Trophoblast cell (in vitro differentiated cells and primary cell): ENCODE measurements around the gene MRPL52.
A peak's percentile ranks its signal among the peaks of the same experiment; 100 is the strongest.

Experiments
- DNase-seq, 2 donors: peaks; one replicate each; pipeline ENCODE4 v3.0.0-alpha.2; 2016
- H2AFZ ChIP-seq: 2 replicates; pipeline ENCODE4 v1.6.1; 2013; ENCODE audit warnings: low read length, moderate library complexity, mild to moderate bottlenecking; ENCODE audit not compliant: insufficient read depth, poor library complexity
- H2AK5ac ChIP-seq: 2 replicates; pipeline ENCODE4 v1.6.1; 2013; ENCODE audit warnings: mild to moderate bottlenecking, low read length
- H2BK120ac ChIP-seq: 2 replicates; pipeline ENCODE4 v1.6.1; 2013; ENCODE audit warnings: low read length, mild to moderate bottlenecking, moderate library complexity; ENCODE audit not compliant: insufficient read depth, poor library complexity
- H2BK12ac ChIP-seq: 2 replicates; pipeline ENCODE4 v1.6.1; 2013; ENCODE audit warnings: mild to moderate bottlenecking, low read length, moderate library complexity
- H2BK5ac ChIP-seq: 2 replicates; pipeline ENCODE4 v1.6.1; 2013; ENCODE audit warnings: low read length, low read depth, moderate library complexity, mild to moderate bottlenecking; ENCODE audit not compliant: poor library complexity
- H3K14ac ChIP-seq: 2 replicates; pipeline ENCODE4 v1.6.1; 2013; ENCODE audit warnings: mild to moderate bottlenecking, low read length
- H3K18ac ChIP-seq: 2 replicates; pipeline ENCODE4 v1.6.1; 2013; ENCODE audit warnings: mild to moderate bottlenecking, low read length
- H3K23ac ChIP-seq: 2 replicates; pipeline ENCODE4 v1.6.1; 2013; ENCODE audit warnings: low read length
- H3K27ac ChIP-seq: 2 replicates; pipeline ENCODE4 v1.5.1; 2013; ENCODE audit warnings: low read depth, mild to moderate bottlenecking, inconsistent platforms, low read length, moderate library complexity
- H3K27me3 ChIP-seq: 2 replicates; pipeline ENCODE4 v1.6.1; 2013; ENCODE audit warnings: inconsistent platforms, mild to moderate bottlenecking, low read length, moderate library complexity; ENCODE audit not compliant: insufficient read depth
- H3K36me3 ChIP-seq, 2 experiments: 1 replicate in 1 of 2; 2 replicates in 1 of 2; pipeline ENCODE4 v1.6.1; 2013; ENCODE audit warnings: low read length in 2 of 2, mild to moderate bottlenecking in 2 of 2, moderate library complexity in 1 of 2; ENCODE audit not compliant: insufficient read depth in 2 of 2, control insufficient read depth in 1 of 2
- H3K4ac ChIP-seq: 2 replicates; pipeline ENCODE4 v1.6.1; 2013; ENCODE audit warnings: low read depth, mild to moderate bottlenecking, low read length, moderate library complexity
- H3K4me1 ChIP-seq, 2 experiments: 1 replicate in 1 of 2; 2 replicates in 1 of 2; pipeline ENCODE4 v1.6.1; 2013; ENCODE audit warnings: low read length in 2 of 2, mild to moderate bottlenecking in 2 of 2, moderate library complexity in 1 of 2; ENCODE audit not compliant: insufficient read depth in 2 of 2, control insufficient read depth in 1 of 2
- H3K4me2 ChIP-seq: 2 replicates; pipeline ENCODE4 v1.6.1; 2013; ENCODE audit warnings: inconsistent platforms, mild to moderate bottlenecking, low read length, moderate library complexity
- H3K4me3 ChIP-seq: 2 replicates; pipeline ENCODE4 v1.5.1; 2013; ENCODE audit warnings: mild to moderate bottlenecking, low read depth, low read length, inconsistent platforms
- H3K79me1 ChIP-seq: one replicate; pipeline ENCODE4 v1.6.1; 2013; ENCODE audit warnings: low read length
- H3K79me2 ChIP-seq: 2 replicates; pipeline ENCODE4 v1.6.1; 2013; ENCODE audit warnings: low read length, mild to moderate bottlenecking; ENCODE audit not compliant: control insufficient read depth, insufficient read depth, poor library complexity
- H3K9ac ChIP-seq: 2 replicates; pipeline ENCODE4 v1.6.1; 2013; ENCODE audit warnings: mild to moderate bottlenecking, low read length
- H3K9me3 ChIP-seq: 2 replicates; pipeline ENCODE4 v1.6.1; 2013; ENCODE audit warnings: low read depth, mild to moderate bottlenecking, control low read depth, inconsistent platforms, low read length; ENCODE audit not compliant: insufficient read depth
- H4K12ac ChIP-seq: 2 replicates; pipeline ENCODE4 v1.6.1; 2013; ENCODE audit warnings: low read depth, mild to moderate bottlenecking, low read length, moderate library complexity
- H4K8ac ChIP-seq: 2 replicates; pipeline ENCODE4 v1.6.1; 2013; ENCODE audit warnings: low read depth, mild to moderate bottlenecking, low read length, moderate library complexity
- H4K91ac ChIP-seq: one replicate; pipeline ENCODE4 v1.6.1; 2013; ENCODE audit warnings: low read depth, mild to moderate bottlenecking, low read length, moderate library complexity
- WGBS: extraction: QIAGEN DNeasy Blood & Tissue Kit; methylation state at CpG from one replicate; pipeline ENCODE4 v1.1.7; 2013; ENCODE audit warnings: missing lambda C conversion rate; ENCODE audit not compliant: insufficient read length, insufficient coverage; ENCODE audit errors: extremely low coverage; 5-methylcytosine and 5-hydroxymethylcytosine counted together

Gene MRPL52

GRCh38 chr14:22871224-22872032 lies 41.7 kb downstream of the MRPL52 start, which contains the start of gene LRP10:
Gene LRP10 (plus strand): TSS chr14:22871740. CDS start chr14:22872304, 564 bp downstream.
- H3K4ac ChIP-seq = peak within 1 kb of the TSS; percentile 94
- peak within 1 kb of the TSS; percentile 82 for H4K12ac ChIP-seq
- no peak within 1 kb of the TSS for H3K23ac ChIP-seq
- WGBS = no CpG with 5 or more reads among the region's 50 CpGs
- peaks cover 4% of the 10 kb centered on the region for H3K9me3 ChIP-seq
- H4K8ac ChIP-seq = peak within 1 kb of the TSS; percentile 91
- peak within 1 kb of the TSS; percentile 50 for H2BK12ac ChIP-seq
- peak within 1 kb of the TSS; percentile 97 for H3K4me2 ChIP-seq
- H2BK120ac ChIP-seq = peak within 1 kb of the TSS; percentile 94
- peak within 1 kb of the TSS; percentile 93 for H4K91ac ChIP-seq
- H3K79me1 ChIP-seq = peaks cover 11% of the 10 kb centered on the region
- peak within 1 kb of the TSS; percentile 96 for H2AFZ ChIP-seq
- peaks cover 23 to 26% of the 10 kb centered on the region in 2 experiments for H3K36me3 ChIP-seq
- peaks cover 4 to 5% of the 10 kb centered on the region in 2 experiments for H3K4me1 ChIP-seq
- peak within 1 kb of the TSS; percentile 89 for H3K14ac ChIP-seq
- H3K9ac ChIP-seq = peak within 1 kb of the TSS; percentile 89
- H3K79me2 ChIP-seq = peaks cover 7% of the 10 kb centered on the region
- DNase-seq = peak; percentile 92
- peak within 1 kb of the TSS; percentile 60 for H2AK5ac ChIP-seq
- peak within 1 kb of the TSS; percentile 79 for H3K4me3 ChIP-seq
- peak within 1 kb of the TSS; percentile 97 for H2BK5ac ChIP-seq
- peak within 1 kb of the TSS; percentile 97 for H3K27ac ChIP-seq
- H3K18ac ChIP-seq = peak within 1 kb of the TSS; percentile 96
- H3K27me3 ChIP-seq = no peaks in the 10 kb centered on the region

- peak overlapping the region; percentile 97 for H3K4me2 ChIP-seq
- DNase-seq = peak; percentile 81 to 93
- H3K79me2 ChIP-seq = peaks cover 7% of the 10 kb centered on the region
- no peak overlapping the region for H3K23ac ChIP-seq
- peak overlapping the region; percentile 94 for H3K4ac ChIP-seq
- H3K36me3 ChIP-seq = peaks cover 31 to 34% of the 10 kb centered on the region in 2 experiments
- H3K9me3 ChIP-seq = peaks cover 4% of the 10 kb centered on the region
- peak overlapping the region; percentile 60 for H2AK5ac ChIP-seq
- H3K4me1 ChIP-seq = peaks cover 4 to 5% of the 10 kb centered on the region in 2 experiments
- H3K4me3 ChIP-seq = peak overlapping the region; percentile 79
- peak overlapping the region; percentile 94 for H2BK120ac ChIP-seq
- H4K8ac ChIP-seq = peak overlapping the region; percentile 91
- H3K18ac ChIP-seq = peak overlapping the region; percentile 96
- peak overlapping the region; percentile 89 for H3K14ac ChIP-seq
- H3K9ac ChIP-seq = peak overlapping the region; percentile 89
- peak overlapping the region; percentile 93 for H4K91ac ChIP-seq
- H3K27me3 ChIP-seq = no peaks in the 10 kb centered on the region
- peaks cover 11% of the 10 kb centered on the region for H3K79me1 ChIP-seq
- WGBS = no CpG with 5 or more reads among the region's 45 CpGs
- peak overlapping the region; percentile 97 for H2BK5ac ChIP-seq
- peak overlapping the region; percentile 97 for H3K27ac ChIP-seq
- H4K12ac ChIP-seq = peak overlapping the region; percentile 82
- H2AFZ ChIP-seq = peak overlapping the region; percentile 96
- H2BK12ac ChIP-seq = peak overlapping the region; percentile 50
Observed at GRCh38 chr14:22872033-22872832, 42.5 kb downstream of the MRPL52 start.

DNA sequence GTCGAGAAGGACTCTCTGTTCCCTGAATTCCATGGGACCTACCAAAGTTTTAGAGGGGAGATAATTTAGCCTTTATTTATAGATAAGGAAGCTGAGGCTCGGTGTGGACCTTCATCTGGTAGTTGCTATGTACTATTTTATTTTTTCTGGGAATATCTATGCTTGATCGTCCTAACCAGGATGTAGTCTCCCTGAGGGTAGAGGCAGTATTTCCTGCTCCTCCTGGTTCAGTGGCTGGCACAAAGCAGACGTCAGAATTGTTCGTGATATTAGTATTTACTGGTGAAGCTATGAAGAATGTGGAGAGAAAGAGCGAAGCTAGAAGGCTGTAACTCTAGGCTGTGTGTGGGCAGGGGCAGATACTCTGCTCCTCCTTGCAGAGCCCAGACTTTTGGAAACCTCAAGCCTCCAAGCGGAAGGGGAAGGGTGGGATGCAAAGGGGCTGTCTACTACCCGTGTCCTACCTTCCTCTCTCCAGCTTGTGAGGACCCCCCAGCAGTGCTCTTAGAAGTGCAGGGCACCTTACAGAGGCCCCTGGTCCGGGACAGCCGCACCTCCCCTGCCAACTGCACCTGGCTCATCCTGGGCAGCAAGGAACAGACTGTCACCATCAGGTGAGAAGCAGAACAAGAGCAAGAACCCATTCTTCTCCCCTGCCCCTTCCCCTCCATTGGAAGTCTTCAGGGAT lies 43.3 kb downstream of the MRPL52 start:
- Histone ChIP-seq H3K4me1 (peaks cover 4 to 5% of the 10 kb centered on the region in 2 experiments), H3K23ac (no peak overlapping the region), H2AK5ac (no peak overlapping the region), H3K14ac (peak overlapping the region; percentile 35), H3K27ac (no peak overlapping the region), H2BK120ac (no peak overlapping the region), H2BK12ac (no peak overlapping the region), H3K36me3 (peaks cover 36 to 41% of the 10 kb centered on the region in 2 experiments), H3K4me2 (peak overlapping the region; percentile 97), H3K4me3 (no peak overlapping the region), H4K12ac (peak overlapping the region; percentile 27), H4K8ac (peak overlapping the region; percentile 40), H3K79me1 (peaks cover 11% of the 10 kb centered on the region), H2AFZ (no peak overlapping the region), H3K79me2 (peaks cover 7% of the 10 kb centered on the region), H3K4ac (no peak overlapping the region), H3K27me3 (no peaks in the 10 kb centered on the region), H3K9me3 (peaks cover 4% of the 10 kb centered on the region), H3K18ac (peak overlapping the region; percentile 29), H3K9ac (peak overlapping the region; percentile 14), H4K91ac (peak overlapping the region; percentile 8), H2BK5ac (no peak overlapping the region)
- DNase-seq = no peak
- no CpG with 5 or more reads among the region's 10 CpGs for WGBS
